B cell (primary cell): ENCODE results near the gene BAZ1B. TPM values are rescaled to one million over a fixed set of nuclear protein-coding genes. Genes with fewer than 3 reads are reported as not detected.

Experiments used
- ATAC-seq: fragments of 200-7000 bp; cut with Tn5 transposase; one replicate; pipeline ENCODE4 v1.10.0; 2021; ENCODE audit warnings: low read depth, mild to moderate bottlenecking, moderate number of reproducible peaks, moderate library complexity
- CTCF ChIA-PET: fragments of 350-600 bp; sonication (Branson Sonifier 250); formaldehyde crosslinking; loops from one replicate; lab custom pipeline; 2021; ENCODE audit warnings: antibody characterized with exemption, inconsistent platforms; lab: Charles Lee
- POLR2A ChIA-PET: fragments of 350-600 bp; sonication (Branson Sonifier 250); formaldehyde crosslinking; loops from one replicate; lab custom pipeline; 2021; ENCODE audit warnings: antibody characterized with exemption; lab: Charles Lee
- DNase-seq: peaks from one replicate; pipeline ENCODE4 v3.0.0; 2013
- H2AFZ ChIP-seq: 2 replicates; pipeline ENCODE4 v1.6.1; 2012; ENCODE audit warnings: mild to moderate bottlenecking, low read depth, low read length; ENCODE audit not compliant: insufficient read depth, poor library complexity, severe bottlenecking
- H3K27ac ChIP-seq, 2 donors: 1 replicate in 1 of 2; 2 replicates in 1 of 2; pipeline ENCODE4 v1.5.1; 2012 to 2013; ENCODE audit warnings: low read length in 2 of 2, mild to moderate bottlenecking in 2 of 2, moderate library complexity in 1 of 2
- H3K27me3 ChIP-seq, 4 experiments: fragments of 200-600 bp in 1 of 4; sonication (generic) in 1 of 4; replicated peaks in 1 of 4; 1 replicate in 2 of 4; 2 replicates in 2 of 4; pipeline versions ENCODE4 v1.6.1 to v1.7.0; 2013 to 2016; ENCODE audit warnings: low read length in 3 of 4, mild to moderate bottlenecking in 2 of 4, mixed read lengths in 1 of 4, moderate library complexity in 1 of 4; ENCODE audit not compliant: insufficient read depth in 4 of 4, control insufficient read depth in 3 of 4; ENCODE audit errors: control extremely low read depth in 1 of 4
- H3K36me3 ChIP-seq, 2 experiments: replicated peaks in 1 of 2; 1 replicate in 1 of 2; 2 replicates in 1 of 2; pipeline versions ENCODE4 v1.6.1 to v1.7.1; 2013; ENCODE audit warnings: low read length in 1 of 2; ENCODE audit not compliant: insufficient read depth in 2 of 2, control insufficient read depth in 1 of 2; ENCODE audit errors: control extremely low read depth in 1 of 2, extremely low read depth in 1 of 2
- H3K4me1 ChIP-seq, 2 donors: fragments of 200-600 bp in 1 of 2; sonication (generic) in 1 of 2; 1 replicate in 1 of 2; 2 replicates in 1 of 2; pipeline versions ENCODE4 v1.5.1 to v1.6.1; 2013 to 2017; ENCODE audit warnings: low read length in 2 of 2; ENCODE audit not compliant: control insufficient read depth in 2 of 2, insufficient read depth in 2 of 2
- H3K4me2 ChIP-seq: replicated peaks from 2 replicates; pipeline ENCODE3; 2012; ENCODE audit warnings: mild to moderate bottlenecking, low read depth, low read length; ENCODE audit not compliant: poor library complexity, severe bottlenecking
- H3K4me3 ChIP-seq, 5 experiments: fragments of 200-600 bp in 1 of 5; sonication (generic) in 1 of 5; 1 replicate in 3 of 5; 2 replicates in 2 of 5; pipeline versions ENCODE4 v1.5.1 to v1.7.0; 2011 to 2016; ENCODE audit warnings: low read length in 4 of 5, mild to moderate bottlenecking in 4 of 5, low read depth in 2 of 5, control low read depth in 1 of 5, moderate library complexity in 1 of 5; ENCODE audit not compliant: insufficient read depth in 1 of 5; ENCODE audit errors: control extremely low read depth in 1 of 5, extremely low read depth in 1 of 5
- H3K79me2 ChIP-seq: fragments of 200-600 bp; sonication (generic); one replicate; pipeline ENCODE4 v1.6.0; 2016; ENCODE audit warnings: low read length; ENCODE audit not compliant: control insufficient read depth, insufficient read depth
- H3K9ac ChIP-seq: fragments of 200-600 bp; sonication (generic); 2 replicates; pipeline ENCODE4 v1.6.1; 2017; ENCODE audit warnings: mild to moderate bottlenecking, low read length, moderate library complexity
- H3K9me3 ChIP-seq, 3 donors: one replicate each; pipeline versions ENCODE4 v1.6.1 to v1.7.1; 2013; ENCODE audit warnings: low read length in 2 of 3; ENCODE audit not compliant: control insufficient read depth in 2 of 3, insufficient read depth in 1 of 3; ENCODE audit errors: control extremely low read depth in 1 of 3
- H4K20me1 ChIP-seq: 2 replicates; pipeline ENCODE4 v1.6.0; 2012; ENCODE audit warnings: mild to moderate bottlenecking, low read length; ENCODE audit not compliant: insufficient read depth, control insufficient read depth, poor library complexity, severe bottlenecking
- H3K27ac Mint-ChIP-seq: one replicate; pipeline ENCODE4 v1.8.0; 2021; ENCODE audit warnings: mixed read lengths
- H3K27me3 Mint-ChIP-seq: one replicate; pipeline ENCODE4 v1.8.0; 2021; ENCODE audit warnings: mixed read lengths
- H3K4me1 Mint-ChIP-seq: one replicate; pipeline ENCODE4 v1.8.0; 2021; ENCODE audit warnings: mixed read lengths
- H3K4me3 Mint-ChIP-seq: one replicate; pipeline ENCODE4 v1.8.0; 2021; ENCODE audit warnings: mixed read lengths
- H3K9me3 Mint-ChIP-seq: one replicate; pipeline ENCODE4 v1.8.0; 2022; ENCODE audit warnings: mixed read lengths; ENCODE audit not compliant: insufficient read depth
- EZH2 ChIP-seq: IDR thresholded peaks from 2 replicates; pipeline ENCODE4 v1.6.1; 2012; ENCODE audit warnings: borderline replicate concordance, low read depth, mild to moderate bottlenecking, moderate library complexity, low read length; ENCODE audit not compliant: insufficient read depth, poor library complexity, severe bottlenecking
- WGBS: methylation state at CpG from one replicate; pipeline ENCODE4 v1.1.5; 2013; ENCODE audit warnings: missing lambda C conversion rate; ENCODE audit not compliant: insufficient coverage; 5-methylcytosine and 5-hydroxymethylcytosine counted together
- intact Hi-C: fragments of 100-400 bp; cut with micrococcal nuclease; formaldehyde crosslinking; loops from one replicate; pipeline ENCODE4 v1.10.0; 2022
- polyA plus RNA-seq: library from polyadenylated mRNA; depleted of rRNA; stranded (reverse); fragments of >200 nt; gene quantifications from 2 replicates; pipeline ENCODE4 v1.2.3, GENCODE V29; 2012
- total RNA-seq, 2 donors: library from RNA; stranded (reverse); fragments of 120-200 nt in 1 of 2; gene quantifications; 1 replicate in 1 of 2; 2 replicates in 1 of 2; pipeline versions ENCODE4 v1.2.3 to v1.2.4, GENCODE V29; 2013 to 2022
- TF ChIP-seq, protein P1 (sequence below): fragments of 200-600 bp; IDR thresholded peaks from one replicate; pipeline ENCODE4 v1.8.0; 2022; ENCODE audit warnings: antibody characterized with exemption, mild to moderate bottlenecking

Gene BAZ1B
- total and polyA plus RNA-seq, 2 donors (not counting 1 experiment from before 2014, with no cell fraction given): 17.2 to 68.1 TPM

DNA sequence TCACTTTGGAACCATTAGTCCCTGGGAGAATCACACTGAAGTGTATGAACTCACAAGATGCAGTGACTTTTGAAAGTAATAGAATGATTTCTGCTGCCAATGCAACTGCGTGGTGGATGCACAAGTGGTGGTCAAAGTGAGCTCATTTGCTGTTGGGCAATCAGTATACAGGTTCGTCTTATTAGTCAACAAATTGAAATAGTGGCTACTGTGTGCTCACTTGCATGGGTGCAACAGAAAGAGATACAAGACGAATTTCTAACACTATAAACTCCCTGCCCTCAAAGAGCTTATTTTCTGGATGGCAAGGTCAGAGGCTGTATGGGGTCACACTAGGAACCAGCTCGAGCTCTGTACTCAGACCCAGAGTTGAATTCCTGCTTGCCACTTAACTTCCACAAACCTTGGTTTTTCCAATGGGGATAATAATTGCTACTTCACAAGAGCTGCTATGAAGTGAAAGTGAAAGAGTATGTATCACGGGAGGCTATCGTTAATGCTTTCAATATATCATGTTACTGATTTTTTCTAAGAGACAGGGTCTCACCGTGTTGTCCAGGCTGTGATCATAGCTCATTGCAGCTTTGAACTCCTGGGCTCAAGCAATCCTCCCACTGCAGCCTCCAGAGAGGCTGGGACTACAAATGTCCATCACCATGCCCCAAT is 43.7 kb upstream of the BAZ1B start:
- Mint-ChIP-seq H3K9me3 (no peaks in the 10 kb centered on the region), H3K27me3 (no peaks in the 10 kb centered on the region), H3K4me1 (peaks cover 15% of the 10 kb centered on the region), H3K4me3 (peak overlapping the region; percentile 89), H3K27ac (peak overlapping the region; percentile 67)
- peaks cover 5 to 11% of the 10 kb centered on the region in 2 donors for H3K4me1 ChIP-seq
- peak overlapping the region; percentile 57 for H3K9ac ChIP-seq
- no peaks in the 10 kb centered on the region for H3K9me3 ChIP-seq
- DNase-seq: no peak
- peaks cover 0 to 20% of the 10 kb centered on the region in 2 experiments for H3K36me3 ChIP-seq
- peak overlapping the region; percentile 66 for H3K4me2 ChIP-seq
- WGBS: 74% methylated on average over 2 of the region's 7 CpGs
- intact Hi-C loops: no loop called here
- POLR2A ChIA-PET: interaction anchor here (0.6 kb wide), 1 partner anchor 1044 kb away, joined by 5 read pairs; no protein-coding TSS in a partner anchor
- peak overlapping the region in 4 of 5 experiments; percentile 39 to 58 (median 50) for H3K4me3 ChIP-seq
- CTCF ChIA-PET: interaction anchor here (0.5 to 1.2 kb wide), 5 partner anchors 9 to 41 kb away, joined by 3 to 5 read pairs (median 3); partner anchors contain the start of genes BCL7B and TBL2
- TF ChIP-seq EZH2: no peak
- TF ChIP-seq, protein P1, sequence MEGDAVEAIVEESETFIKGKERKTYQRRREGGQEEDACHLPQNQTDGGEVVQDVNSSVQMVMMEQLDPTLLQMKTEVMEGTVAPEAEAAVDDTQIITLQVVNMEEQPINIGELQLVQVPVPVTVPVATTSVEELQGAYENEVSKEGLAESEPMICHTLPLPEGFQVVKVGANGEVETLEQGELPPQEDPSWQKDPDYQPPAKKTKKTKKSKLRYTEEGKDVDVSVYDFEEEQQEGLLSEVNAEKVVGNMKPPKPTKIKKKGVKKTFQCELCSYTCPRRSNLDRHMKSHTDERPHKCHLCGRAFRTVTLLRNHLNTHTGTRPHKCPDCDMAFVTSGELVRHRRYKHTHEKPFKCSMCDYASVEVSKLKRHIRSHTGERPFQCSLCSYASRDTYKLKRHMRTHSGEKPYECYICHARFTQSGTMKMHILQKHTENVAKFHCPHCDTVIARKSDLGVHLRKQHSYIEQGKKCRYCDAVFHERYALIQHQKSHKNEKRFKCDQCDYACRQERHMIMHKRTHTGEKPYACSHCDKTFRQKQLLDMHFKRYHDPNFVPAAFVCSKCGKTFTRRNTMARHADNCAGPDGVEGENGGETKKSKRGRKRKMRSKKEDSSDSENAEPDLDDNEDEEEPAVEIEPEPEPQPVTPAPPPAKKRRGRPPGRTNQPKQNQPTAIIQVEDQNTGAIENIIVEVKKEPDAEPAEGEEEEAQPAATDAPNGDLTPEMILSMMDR: no peak
- no peaks in the 10 kb centered on the region for H3K79me2 ChIP-seq
- H2AFZ ChIP-seq: peak overlapping the region; percentile 80
- H3K27ac ChIP-seq: no peak overlapping the region
- no peaks in the 10 kb centered on the region for H3K27me3 ChIP-seq
- no peaks in the 10 kb centered on the region for H4K20me1 ChIP-seq
- ATAC-seq: no peak
